Esophagus squamous epithelium (tissue), 5 donors: Measurements from ENCODE around the gene STX18. TPM values are rescaled to one million over a fixed set of nuclear protein-coding genes. Genes with fewer than 3 reads are reported as not detected.

Experiments used
- DNase-seq: peaks from one replicate; lab custom pipeline; 2025; lab: John Stamatoyannopoulos, UW
- H3K27ac ChIP-seq, 4 donors: fragments of 200-600 bp; sonication (generic); one replicate each; pipeline ENCODE4 v1.5.1; 2016 to 2019; ENCODE audit warnings: mild to moderate bottlenecking in 1 of 4
- H3K27me3 ChIP-seq, 4 donors: fragments of 200-600 bp; sonication (generic); 1 replicate in 3 of 4; 2 replicates in 1 of 4; pipeline versions ENCODE4 v1.5.1 to v1.6.0; 2017 to 2021; ENCODE audit warnings: antibody characterized with exemption in 1 of 4
- H3K36me3 ChIP-seq, 3 donors: fragments of 200-600 bp; sonication (generic); one replicate each; pipeline ENCODE4 v1.5.1; 2016 to 2019
- H3K4me1 ChIP-seq, 3 donors: fragments of 200-600 bp; sonication (generic); one replicate each; pipeline ENCODE4 v1.5.1; 2017 to 2019
- H3K4me3 ChIP-seq, 4 donors: fragments of 200-600 bp; sonication (generic); 1 replicate in 3 of 4; 2 replicates in 1 of 4; pipeline ENCODE4 v1.5.1; 2016 to 2019; ENCODE audit warnings: mild to moderate bottlenecking in 2 of 4, moderate library complexity in 1 of 4
- H3K9me3 ChIP-seq, 3 donors: fragments of 200-600 bp; sonication (generic); one replicate each; pipeline ENCODE4 v1.5.1; 2016 to 2019
- CTCF ChIP-seq, 6 experiments: fragments of 450-650 bp in 4 of 6; fragments of 200-600 bp in 2 of 6; sonication (generic) in 2 of 6; IDR thresholded peaks; one replicate each; pipeline ENCODE4 v1.5.1; 2016 to 2019; ENCODE audit warnings: antibody characterized with exemption in 6 of 6, mild to moderate bottlenecking in 4 of 6, moderate library complexity in 4 of 6
- POLR2A ChIP-seq, 4 donors: fragments of 450-650 bp; IDR thresholded peaks; one replicate each; pipeline ENCODE4 v1.6.1; 2017; ENCODE audit warnings: antibody characterized with exemption in 4 of 4, mild to moderate bottlenecking in 4 of 4, moderate library complexity in 3 of 4
- WGBS, 2 donors: methylation state at CpG; one replicate each; pipeline ENCODE4 v1.1.5; 2018; 5-methylcytosine and 5-hydroxymethylcytosine counted together
- intact Hi-C: fragments of 100-400 bp; cut with DNase I; formaldehyde crosslinking; loops from one replicate; pipeline ENCODE4 v1.15.0; 2022
- total RNA-seq, 4 donors: library from RNA; depleted of rRNA; stranded (reverse); fragments of >200 nt; gene quantifications; one replicate each; pipeline ENCODE4 v1.1.0, GENCODE V29; 2016
- donor health status: DM: yes; HTN: yes; CAD: no.

STX18 gene
- total RNA-seq, 4 donors from 2014 or later: 10.5 to 27.8 (median 19.3) TPM

- no peaks in the 10 kb centered on the region for H3K27me3 ChIP-seq
- WGBS, 2 donors: 62 to 87% methylated on average over 5 of the region's 5 CpGs
- intact Hi-C loops: no loop called here
- no peak overlapping the region for H3K27ac ChIP-seq
- no peak for DNase-seq
- H3K4me3 ChIP-seq: no peak overlapping the region
- H3K9me3 ChIP-seq: no peaks in the 10 kb centered on the region
- TF ChIP-seq CTCF (IDR thresholded peaks at IDR 0.05): no peak
- no peak for TF ChIP-seq POLR2A (IDR thresholded peaks at IDR 0.05)
- no peaks in the 10 kb centered on the region for H3K4me1 ChIP-seq
- H3K36me3 ChIP-seq: peaks cover 4 to 69% (median 6%) of the 10 kb centered on the region in 3 donors
These were observed 83.9 kb downstream of the STX18 start for GRCh38 chr4:4457803-4458553.

- no peak for TF ChIP-seq CTCF (IDR thresholded peaks at IDR 0.05)
- TF ChIP-seq POLR2A (IDR thresholded peaks at IDR 0.05): no peak
- no peak for DNase-seq
- no peaks in the 10 kb centered on the region for H3K9me3 ChIP-seq
- WGBS, 2 donors: 91 to 95% methylated on average over 8 of the region's 8 CpGs
- H3K4me1 ChIP-seq: no peaks in the 10 kb centered on the region
- no peak overlapping the region for H3K4me3 ChIP-seq
- H3K27me3 ChIP-seq: no peaks in the 10 kb centered on the region
- H3K27ac ChIP-seq: no peak overlapping the region
- peaks cover 4 to 79% (median 6%) of the 10 kb centered on the region in 3 donors for H3K36me3 ChIP-seq
- intact Hi-C loops: no loop called here
These were observed 84.9 kb downstream of the STX18 start for GRCh38 chr4:4456816-4457578.

GRCh38 chr4:4456351-4456750, 85.5 kb downstream of the STX18 start:
- Histone ChIP-seq H3K9me3 (no peaks in the 10 kb centered on the region), H3K36me3 (peaks cover 4 to 85% (median 6%) of the 10 kb centered on the region in 3 donors), H3K27ac (no peak overlapping the region), H3K4me1 (no peaks in the 10 kb centered on the region), H3K27me3 (no peaks in the 10 kb centered on the region), H3K4me3 (no peak overlapping the region)
- TF ChIP-seq CTCF (IDR thresholded peaks at IDR 0.05) (no peak), POLR2A (IDR thresholded peaks at IDR 0.05) (no peak)
- no peak for DNase-seq
- 79 to 87% methylated on average over 5 to 7 of the region's 7 CpGs for WGBS, 2 donors
- intact Hi-C loops: no loop called here

- intact Hi-C loops: no loop called here
- no peaks in the 10 kb centered on the region for H3K4me1 ChIP-seq
- H3K27ac ChIP-seq: no peak overlapping the region
- H3K9me3 ChIP-seq: no peaks in the 10 kb centered on the region
- WGBS, 2 donors: 71 to 80% methylated on average over 4 to 5 of the region's 5 CpGs
- no peak for DNase-seq
- H3K27me3 ChIP-seq: no peaks in the 10 kb centered on the region
- no peak overlapping the region for H3K4me3 ChIP-seq
- no peak for TF ChIP-seq CTCF (IDR thresholded peaks at IDR 0.05)
- no peak for TF ChIP-seq POLR2A (IDR thresholded peaks at IDR 0.05)
- peaks cover 4 to 94% (median 6%) of the 10 kb centered on the region in 3 donors for H3K36me3 ChIP-seq
These were observed 86.5 kb downstream of the STX18 start for GRCh38 chr4:4455210-4455865.
